Measurements from ENCODE around the gene ZNF586. TPM values are rescaled to one million over a fixed set of nuclear protein-coding genes. Genes with fewer than 3 reads are reported as not detected.
"Not testable (repeated sequence)": the region's sequence is repeated elsewhere in the genome, so short reads cannot be mapped to it uniquely, and the experiment has no call there.

ZNF586 gene
- total and polyA plus RNA-seq, 3 donors from 2014 or later, result 6.7 to 28.3 (median 20.3) TPM

GRCh38 chr19:57803265-57803593 lies 33.8 kb downstream of the ZNF586 start:
- Histone ChIP-seq H3K4me3 (peak overlapping the region; percentile 40 to 54), H3K9me3 (no peaks in the 10 kb centered on the region), H3K27ac (peak overlapping the region in 1 of 2 donors; percentile 21), H3K27me3 (no peaks in the 10 kb centered on the region), H3K36me3 (ENCODE audit: low read depth, missing control alignments) (no peaks in the 10 kb centered on the region), H3K4me1 (no peaks in the 10 kb centered on the region)
- WGBS, 2 donors, result 6 to 9% methylated on average over 6 of the region's 6 CpGs
- DNase-seq, result no peak
- TF ChIP-seq CTCF (IDR thresholded peaks at IDR 0.05), result no peak
- no peak for TF ChIP-seq POLR2A (IDR thresholded peaks at IDR 0.05)
- intact Hi-C loops (cut with DNase I; ENCODE audit: low total_unique reads), result no loop called here

- H3K27me3 ChIP-seq, result no peaks in the 10 kb centered on the region
- no peak for DNase-seq
- intact Hi-C loops (cut with DNase I; ENCODE audit: low total_unique reads), result no loop called here
- H3K9me3 ChIP-seq, result no peaks in the 10 kb centered on the region
- peak overlapping the region in 1 of 2 donors; percentile 21 for H3K27ac ChIP-seq
- no peaks in the 10 kb centered on the region for H3K4me1 ChIP-seq
- H3K36me3 ChIP-seq (ENCODE audit: low read depth, missing control alignments), result no peaks in the 10 kb centered on the region
- WGBS, 2 donors, result 2 to 4% methylated on average over 19 of the region's 19 CpGs
- TF ChIP-seq CTCF (IDR thresholded peaks at IDR 0.05), result no peak
- TF ChIP-seq POLR2A (IDR thresholded peaks at IDR 0.05), result no peak
- peak overlapping the region; percentile 40 to 54 for H3K4me3 ChIP-seq
Observed at GRCh38 chr19:57803594-57804325, 34.3 kb downstream of the ZNF586 start.

GRCh38 chr19:57807541-57807940 lies 38.1 kb downstream of the ZNF586 start:
- Histone ChIP-seq H3K9me3 (no peaks in the 10 kb centered on the region), H3K4me1 (no peaks in the 10 kb centered on the region), H3K4me3 (no peak overlapping the region), H3K27ac (no peak overlapping the region), H3K27me3 (no peaks in the 10 kb centered on the region), H3K36me3 (ENCODE audit: low read depth, missing control alignments) (no peaks in the 10 kb centered on the region)
- no peak for TF ChIP-seq POLR2A (IDR thresholded peaks at IDR 0.05)
- no peak for TF ChIP-seq CTCF (IDR thresholded peaks at IDR 0.05)
- no peak for DNase-seq
- WGBS, 2 donors, result 77 to 85% methylated on average over 2 of the region's 2 CpGs
- intact Hi-C loops (cut with DNase I; ENCODE audit: low total_unique reads), result no loop called here

- WGBS, 2 donors, result 75 to 78% methylated on average over 17 of the region's 17 CpGs
- H3K4me1 ChIP-seq; H3K9me3 ChIP-seq; H3K4me3 ChIP-seq; H3K27me3 ChIP-seq; DNase-seq; H3K36me3 ChIP-seq (ENCODE audit: low read depth, missing control alignments); H3K27ac ChIP-seq; intact Hi-C loops (cut with DNase I; ENCODE audit: low total_unique reads): not testable (repeated sequence)
Observed at GRCh38 chr19:57810410-57811295, 41.2 kb downstream of the ZNF586 start.

- TF ChIP-seq CTCF (IDR thresholded peaks at IDR 0.05), result no peak
- no peak for TF ChIP-seq POLR2A (IDR thresholded peaks at IDR 0.05)
- no peaks in the 10 kb centered on the region for H3K36me3 ChIP-seq (ENCODE audit: low read depth, missing control alignments)
- DNase-seq, result no peak
- H3K4me1 ChIP-seq, result no peaks in the 10 kb centered on the region
- H3K27ac ChIP-seq, result no peak overlapping the region
- intact Hi-C loops (cut with DNase I; ENCODE audit: low total_unique reads), result no loop called here
- WGBS, 2 donors, result 90 to 96% methylated on average over 3 of the region's 3 CpGs
- H3K27me3 ChIP-seq, result no peaks in the 10 kb centered on the region
- H3K9me3 ChIP-seq, result no peaks in the 10 kb centered on the region
- no peak overlapping the region for H3K4me3 ChIP-seq
Observed at GRCh38 chr19:57812226-57812625, 42.8 kb downstream of the ZNF586 start.

- H3K27ac ChIP-seq; H3K4me3 ChIP-seq; H3K4me1 ChIP-seq; H3K9me3 ChIP-seq; H3K27me3 ChIP-seq; H3K36me3 ChIP-seq (ENCODE audit: low read depth, missing control alignments); DNase-seq; intact Hi-C loops (cut with DNase I; ENCODE audit: low total_unique reads): not testable (repeated sequence)
- WGBS, 2 donors, result 72 to 76% methylated on average over 13 of the region's 13 CpGs
Observed at GRCh38 chr19:57812975-57813820, 43.7 kb downstream of the ZNF586 start.
